NCI-H1694 (cell line): ENCODE results near the gene PTPMT1.
"Not testable (repeated sequence)": the region's sequence is repeated elsewhere in the genome, so short reads cannot be mapped to it uniquely, and the experiment has no call there.

Experiments used
- DNase-seq: peaks from one replicate; lab custom pipeline; 2025; lab: John Stamatoyannopoulos, UW

The PTPMT1 gene

GRCh38 chr11:47546274-47546673 is 19.1 kb upstream of the PTPMT1 start:
- not testable (repeated sequence) for DNase-seq

- no peak for DNase-seq
These were observed 14.9 kb upstream of the PTPMT1 start for GRCh38 chr11:47550288-47551047.

GRCh38 chr11:47551086-47551485 is 14.3 kb upstream of the PTPMT1 start:
- no peak for DNase-seq

GRCh38 chr11:47552056-47552565 is 13.3 kb upstream of the PTPMT1 start:
- no peak for DNase-seq

GRCh38 chr11:47552566-47553405 is 12.6 kb upstream of the PTPMT1 start, which contains the start of gene CELF1:
Gene CELF1, minus strand, starts transcription at chr11:47553132. Its CDS starts 53,609 bp downstream, at chr11:47499523.
- peak; percentile 72 for DNase-seq

GRCh38 chr11:47553406-47553743 is 12.0 kb upstream of the PTPMT1 start:
- DNase-seq: no peak

- DNase-seq: not testable (repeated sequence)
These were observed 8.4 kb upstream of the PTPMT1 start for GRCh38 chr11:47557004-47557403.

- DNase-seq: no peak
These were observed 6.7 kb upstream of the PTPMT1 start for GRCh38 chr11:47558695-47559094.

GRCh38 chr11:47560426-47560825 is 5.0 kb upstream of the PTPMT1 start:
- DNase-seq: no peak

GRCh38 chr11:47562393-47562792 is 3.0 kb upstream of the PTPMT1 start:
- not testable (repeated sequence) for DNase-seq

GRCh38 chr11:47564366-47564765 is 1.0 kb upstream of the PTPMT1 start:
- not testable (repeated sequence) for DNase-seq

GRCh38 chr11:47564933-47565339 is 463 bp upstream of the PTPMT1 start:
- DNase-seq: no peak

- no peak for DNase-seq
These were observed 825 bp downstream of the PTPMT1 start for GRCh38 chr11:47566149-47566698.

- no peak for DNase-seq
These were observed 4.2 kb downstream of the PTPMT1 start for GRCh38 chr11:47569646-47570045.

- DNase-seq: no peak
These were observed 5.4 kb downstream of the PTPMT1 start for GRCh38 chr11:47570651-47571356.

GRCh38 chr11:47571357-47571729 is 5.9 kb downstream of the PTPMT1 start:
- no peak for DNase-seq

- no peak for DNase-seq
These were observed 6.5 kb downstream of the PTPMT1 start for GRCh38 chr11:47571895-47572294.

GRCh38 chr11:47572715-47573255 is 7.4 kb downstream of the PTPMT1 start:
- DNase-seq: no peak

GRCh38 chr11:47573321-47573720 is 7.9 kb downstream of the PTPMT1 start:
- no peak for DNase-seq

GRCh38 chr11:47577460-47578041 is 12.2 kb downstream of the PTPMT1 start:
- DNase-seq: no peak
